ENCODE results near the gene SIDT2. TPM values are rescaled to one million over a fixed set of nuclear protein-coding genes. Genes with fewer than 3 reads are reported as not detected.

The SIDT2 gene
- total and polyA plus RNA-seq, 4 donors: 24.5 to 51.7 (median 36.5) TPM

GRCh38 chr11:117228091-117228490, 49.5 kb downstream of the SIDT2 start:
- H3K36me3 ChIP-seq (ENCODE audit: control insufficient read depth, insufficient read depth, low read length): peaks cover 71% of the 10 kb centered on the region
- peaks cover 22% of the 10 kb centered on the region for H3K4me1 ChIP-seq (ENCODE audit: control insufficient read depth, insufficient read depth, low read length)
- no peak overlapping the region for H3K4me3 ChIP-seq (ENCODE audit: low read depth, low read length)

GRCh38 chr11:117229411-117229810, 50.9 kb downstream of the SIDT2 start:
- WGBS (ENCODE audit: insufficient coverage): 94% methylated on average over 12 of the region's 12 CpGs
- H3K27ac ChIP-seq (ENCODE audit: low read depth, low read length): no peak overlapping the region
- no peak overlapping the region for H3K4me3 ChIP-seq (ENCODE audit: low read depth, low read length)
- H3K27me3 ChIP-seq (ENCODE audit: control insufficient read depth, insufficient read depth, low read length): no peaks in the 10 kb centered on the region
- H3K9me3 ChIP-seq (ENCODE audit: control insufficient read depth, insufficient read depth, low read length): no peaks in the 10 kb centered on the region
- peaks cover 23% of the 10 kb centered on the region for H3K4me1 ChIP-seq (ENCODE audit: control insufficient read depth, insufficient read depth, low read length)
- peaks cover 57% of the 10 kb centered on the region for H3K36me3 ChIP-seq (ENCODE audit: control insufficient read depth, insufficient read depth, low read length)
- no peak for DNase-seq (ENCODE audit: low read depth in 4 of 6, low spot score in 6 of 6)

More at GRCh38 chr11:117228091-117228490, 49.5 kb downstream of the SIDT2 start:
- no peaks in the 10 kb centered on the region for H3K9me3 ChIP-seq (ENCODE audit: control insufficient read depth, insufficient read depth, low read length)
- WGBS (ENCODE audit: insufficient coverage): no CpG with 5 or more reads among the region's 11 CpGs
- no peak overlapping the region for H3K27ac ChIP-seq (ENCODE audit: low read depth, low read length)
- no peaks in the 10 kb centered on the region for H3K27me3 ChIP-seq (ENCODE audit: control insufficient read depth, insufficient read depth, low read length)
- DNase-seq (ENCODE audit: low read depth in 4 of 6, low spot score in 6 of 6): no peak

DNA sequence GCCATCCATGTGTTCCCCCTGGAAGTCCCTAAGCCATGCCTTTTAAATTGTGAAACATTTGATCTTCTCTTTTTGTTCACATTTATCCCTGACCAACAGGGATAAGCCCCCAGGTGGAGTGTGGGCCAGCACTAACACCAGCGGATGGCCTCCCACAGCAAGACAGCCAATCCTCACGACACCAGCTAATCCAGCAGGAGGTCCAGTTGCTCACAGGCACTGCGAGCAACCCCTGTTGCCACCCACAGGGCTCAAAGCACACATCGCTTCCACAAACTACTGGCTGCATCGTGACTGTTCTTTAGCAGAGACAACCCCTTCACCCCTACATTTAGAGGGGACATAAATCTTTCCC, 51.4 kb downstream of the SIDT2 start:
- no peaks in the 10 kb centered on the region for H3K27me3 ChIP-seq (ENCODE audit: control insufficient read depth, insufficient read depth, low read length)
- H3K4me1 ChIP-seq (ENCODE audit: control insufficient read depth, insufficient read depth, low read length): peaks cover 23% of the 10 kb centered on the region

DNA sequence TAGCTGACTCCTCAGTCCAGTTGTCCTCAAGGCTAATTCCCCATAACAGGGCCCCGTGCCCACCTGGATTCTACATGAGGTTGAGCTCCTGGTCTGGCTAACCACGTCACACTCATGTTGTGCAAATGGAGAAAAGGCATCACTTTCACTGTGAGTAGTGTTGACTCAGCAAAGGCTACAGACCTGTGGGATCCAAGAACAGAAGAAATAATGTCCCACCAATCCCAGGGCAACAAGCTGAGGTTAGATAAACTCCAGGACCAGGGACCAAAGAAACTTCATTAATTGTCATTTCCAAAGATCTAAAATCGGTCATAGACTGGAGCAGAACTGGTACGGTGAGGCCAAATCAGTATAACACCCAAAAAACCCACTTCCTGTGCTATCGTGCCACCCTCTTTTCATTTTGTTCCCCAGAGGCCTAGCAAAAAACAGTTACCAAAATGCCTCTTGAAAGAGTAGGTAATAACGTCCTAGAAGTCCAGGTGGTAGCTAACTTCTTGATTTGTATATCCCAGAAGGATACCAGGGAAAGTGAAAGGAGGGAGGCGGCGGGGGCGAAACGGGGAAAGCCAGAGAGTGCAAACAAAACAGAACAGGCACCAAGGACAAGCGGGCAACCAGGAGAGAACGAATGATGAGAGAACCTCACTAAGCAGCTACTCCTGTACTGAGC, 51.9 kb downstream of the SIDT2 start:
- no peak overlapping the region for H3K27ac ChIP-seq (ENCODE audit: low read depth, low read length)
- H3K4me3 ChIP-seq (ENCODE audit: low read depth, low read length): peak overlapping the region; percentile 94
- peaks cover 23% of the 10 kb centered on the region for H3K4me1 ChIP-seq (ENCODE audit: control insufficient read depth, insufficient read depth, low read length)
- DNase-seq (ENCODE audit: low read depth in 4 of 6, low spot score in 6 of 6): no peak
- no peaks in the 10 kb centered on the region for H3K9me3 ChIP-seq (ENCODE audit: control insufficient read depth, insufficient read depth, low read length)
- WGBS (ENCODE audit: insufficient coverage): 83% methylated on average over 8 of the region's 12 CpGs
- no peaks in the 10 kb centered on the region for H3K27me3 ChIP-seq (ENCODE audit: control insufficient read depth, insufficient read depth, low read length)
- H3K36me3 ChIP-seq (ENCODE audit: control insufficient read depth, insufficient read depth, low read length): peaks cover 47% of the 10 kb centered on the region

More for the DNA sequence above, 51.4 kb downstream of the SIDT2 start:
- WGBS (ENCODE audit: insufficient coverage): 77% methylated on average over 5 of the region's 5 CpGs
- H3K9me3 ChIP-seq (ENCODE audit: control insufficient read depth, insufficient read depth, low read length): no peaks in the 10 kb centered on the region
- no peak overlapping the region for H3K27ac ChIP-seq (ENCODE audit: low read depth, low read length)
- DNase-seq (ENCODE audit: low read depth in 4 of 6, low spot score in 6 of 6): no peak
- no peak overlapping the region for H3K4me3 ChIP-seq (ENCODE audit: low read depth, low read length)
- peaks cover 52% of the 10 kb centered on the region for H3K36me3 ChIP-seq (ENCODE audit: control insufficient read depth, insufficient read depth, low read length)

DNA sequence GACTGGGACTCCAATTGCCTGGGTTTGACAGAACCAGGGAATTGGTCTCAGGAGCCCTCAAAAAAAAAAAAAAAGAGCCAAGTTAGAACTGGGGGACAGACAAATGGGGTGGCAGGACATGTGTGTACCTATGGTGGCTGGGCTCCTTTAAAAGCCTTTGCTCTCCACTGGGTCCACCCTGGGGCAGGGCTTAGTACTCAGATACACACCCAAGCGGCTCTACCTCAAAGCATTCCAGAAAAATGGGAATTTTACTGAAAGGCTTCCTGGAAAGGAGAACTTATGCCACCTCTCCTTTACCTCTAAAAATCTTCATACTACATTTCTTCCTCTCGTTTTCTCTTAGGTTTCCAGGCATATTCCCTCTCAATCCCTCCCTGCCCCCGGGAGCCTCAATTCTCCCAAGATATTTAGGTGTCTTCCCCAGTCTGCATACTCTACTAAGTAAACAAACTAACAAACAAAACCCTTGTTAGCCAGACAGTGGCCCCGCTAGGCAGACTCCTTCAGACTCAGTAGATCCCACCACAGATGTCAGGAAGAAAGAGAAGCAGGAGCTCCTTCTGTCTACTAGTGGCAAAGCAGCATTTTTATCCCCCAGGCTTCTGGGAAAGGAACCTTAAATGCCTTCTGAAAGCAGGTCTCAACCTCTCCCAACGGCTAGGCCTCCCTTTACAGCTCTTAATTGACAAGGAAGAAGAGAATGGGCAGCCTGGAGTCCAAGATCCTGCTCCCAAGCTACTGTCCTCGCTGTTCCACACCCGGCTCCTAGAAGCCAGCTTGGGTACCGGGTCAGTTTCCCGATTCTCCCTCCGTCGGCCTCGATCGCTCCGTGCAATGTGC, 52.7 kb downstream of the SIDT2 start:
- DNase-seq (ENCODE audit: low read depth in 4 of 6, low spot score in 6 of 6): no peak
- WGBS (ENCODE audit: insufficient coverage): 9% methylated on average over 13 of the region's 14 CpGs
- Histone ChIP-seq H3K36me3 (ENCODE audit: control insufficient read depth, insufficient read depth, low read length) (peaks cover 45% of the 10 kb centered on the region), H3K9me3 (ENCODE audit: control insufficient read depth, insufficient read depth, low read length) (no peaks in the 10 kb centered on the region), H3K27ac (ENCODE audit: low read depth, low read length) (peak overlapping the region; percentile 82), H3K27me3 (ENCODE audit: control insufficient read depth, insufficient read depth, low read length) (no peaks in the 10 kb centered on the region), H3K4me3 (ENCODE audit: low read depth, low read length) (peak overlapping the region; percentile 94), H3K4me1 (ENCODE audit: control insufficient read depth, insufficient read depth, low read length) (peaks cover 23% of the 10 kb centered on the region)

GRCh38 chr11:117231842-117232091, 53.2 kb downstream of the SIDT2 start, which contains the start of gene PCSK7:
PCSK7 (minus strand) TSS chr11:117232073; CDS start chr11:117229844, 2,229 bp downstream.
- no peak for DNase-seq (ENCODE audit: low read depth in 4 of 6, low spot score in 6 of 6)
- Histone ChIP-seq H3K36me3 (ENCODE audit: control insufficient read depth, insufficient read depth, low read length) (peaks cover 42% of the 10 kb centered on the region), H3K4me1 (ENCODE audit: control insufficient read depth, insufficient read depth, low read length) (peaks cover 20% of the 10 kb centered on the region), H3K27me3 (ENCODE audit: control insufficient read depth, insufficient read depth, low read length) (no peaks in the 10 kb centered on the region), H3K9me3 (ENCODE audit: control insufficient read depth, insufficient read depth, low read length) (no peaks in the 10 kb centered on the region), H3K4me3 (ENCODE audit: low read depth, low read length) (peak within 1 kb of the TSS; percentile 94), H3K27ac (ENCODE audit: low read depth, low read length) (peak within 1 kb of the TSS; percentile 97)
- WGBS (ENCODE audit: insufficient coverage): 0% methylated on average over 12 of the region's 13 CpGs

DNA sequence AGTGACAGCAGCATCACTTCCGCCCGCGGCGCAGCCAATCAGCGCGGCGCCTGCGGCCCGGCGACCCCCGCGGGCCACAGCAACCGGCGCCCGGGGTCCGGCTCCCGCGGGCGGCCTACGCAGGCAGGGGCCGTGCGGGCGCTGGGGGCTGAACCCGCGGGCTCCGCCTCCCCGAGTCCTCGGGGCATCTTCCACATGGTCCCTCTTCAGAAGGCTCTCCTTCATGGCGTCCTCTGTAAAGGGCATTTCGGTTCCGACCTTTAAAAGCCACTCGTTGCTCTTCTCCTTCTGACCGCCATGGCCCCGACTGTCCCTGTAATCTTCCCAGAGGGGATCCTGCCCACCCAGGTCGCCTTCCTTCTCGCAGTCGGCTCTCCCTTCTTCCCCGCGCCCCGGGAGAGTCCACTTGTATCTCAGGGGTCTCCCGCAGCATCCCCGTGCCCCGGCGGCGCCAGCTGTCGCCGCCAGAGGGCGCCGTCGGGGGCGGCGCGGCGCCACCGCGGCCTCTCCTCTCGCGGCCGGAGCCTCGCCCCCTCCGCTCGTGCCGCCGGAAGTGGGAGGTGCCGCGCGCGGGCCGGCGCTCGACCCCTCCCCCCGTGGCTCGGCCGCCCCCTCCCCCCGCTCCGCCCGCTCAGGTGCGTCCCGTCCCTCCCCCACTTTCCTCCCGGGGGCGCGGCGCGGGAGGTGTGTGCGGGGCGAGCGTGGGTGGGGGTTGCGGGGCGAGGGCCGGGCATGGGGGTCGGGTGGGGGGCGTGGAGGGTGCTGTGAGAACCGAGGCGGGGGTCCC, 53.7 kb downstream of the SIDT2 start, which contains the start of gene RNF214:
RNF214 (plus strand) TSS at position 580 of the 787 bp plus-strand sequence. CDS start 1,602 bp downstream, outside the sequence.
- WGBS (ENCODE audit: insufficient coverage): under 1% methylated on average over 65 of the region's 94 CpGs

DNA sequence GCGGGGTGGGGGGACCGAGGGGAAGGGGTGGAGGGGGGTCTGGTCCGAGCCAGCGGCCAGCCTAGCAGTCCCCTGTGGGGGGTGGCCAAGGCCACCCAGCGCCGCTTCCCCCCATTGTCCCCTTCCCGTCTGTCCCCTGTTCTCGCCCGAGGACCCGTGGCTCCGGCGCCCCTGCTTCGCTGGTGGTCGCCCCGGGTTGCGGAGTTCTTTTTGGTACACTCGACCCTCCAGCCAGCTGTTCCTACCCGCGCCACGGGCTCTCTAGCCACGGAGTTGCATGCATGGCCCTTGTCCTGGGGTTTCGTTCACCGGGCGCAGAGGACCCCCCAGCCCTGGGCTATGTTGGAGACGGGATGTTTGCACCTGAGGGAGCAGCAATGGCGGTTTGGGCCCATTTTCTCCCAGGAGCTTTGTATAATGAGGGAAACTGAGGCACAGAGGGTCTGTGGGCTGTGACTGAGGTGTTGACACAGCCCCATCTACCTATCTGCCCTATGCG, 54.4 kb downstream of the SIDT2 start:
- 0% methylated on average over 23 of the region's 27 CpGs for WGBS (ENCODE audit: insufficient coverage)
- Histone ChIP-seq H3K4me1 (ENCODE audit: control insufficient read depth, insufficient read depth, low read length) (peaks cover 20% of the 10 kb centered on the region), H3K27me3 (ENCODE audit: control insufficient read depth, insufficient read depth, low read length) (no peaks in the 10 kb centered on the region), H3K27ac (ENCODE audit: low read depth, low read length) (peak overlapping the region; percentile 57), H3K36me3 (ENCODE audit: control insufficient read depth, insufficient read depth, low read length) (peaks cover 34% of the 10 kb centered on the region), H3K9me3 (ENCODE audit: control insufficient read depth, insufficient read depth, low read length) (no peaks in the 10 kb centered on the region), H3K4me3 (ENCODE audit: low read depth, low read length) (peak overlapping the region; percentile 71)
- DNase-seq (ENCODE audit: low read depth in 4 of 6, low spot score in 6 of 6): peak in 2 of 6 donors; percentile 30 to 34

More for the DNA sequence above, 53.7 kb downstream of the SIDT2 start, which contains the start of gene RNF214:
- H3K4me3 ChIP-seq (ENCODE audit: low read depth, low read length): peak within 1 kb of the TSS; percentile 94
- H3K36me3 ChIP-seq (ENCODE audit: control insufficient read depth, insufficient read depth, low read length): peaks cover 41% of the 10 kb centered on the region
- peak within 1 kb of the TSS; percentile 97 for H3K27ac ChIP-seq (ENCODE audit: low read depth, low read length)
- H3K9me3 ChIP-seq (ENCODE audit: control insufficient read depth, insufficient read depth, low read length): no peaks in the 10 kb centered on the region
- DNase-seq (ENCODE audit: low read depth in 4 of 6, low spot score in 6 of 6): peak; percentile 62 to 95 (median 78)
- H3K4me1 ChIP-seq (ENCODE audit: control insufficient read depth, insufficient read depth, low read length): peaks cover 20% of the 10 kb centered on the region
- no peaks in the 10 kb centered on the region for H3K27me3 ChIP-seq (ENCODE audit: control insufficient read depth, insufficient read depth, low read length)

- 100% methylated on average over 2 of the region's 5 CpGs for WGBS (ENCODE audit: insufficient coverage)
- Histone ChIP-seq H3K36me3 (ENCODE audit: control insufficient read depth, insufficient read depth, low read length) (peaks cover 28% of the 10 kb centered on the region), H3K4me1 (ENCODE audit: control insufficient read depth, insufficient read depth, low read length) (no peaks in the 10 kb centered on the region), H3K27ac (ENCODE audit: low read depth, low read length) (no peak overlapping the region), H3K9me3 (ENCODE audit: control insufficient read depth, insufficient read depth, low read length) (no peaks in the 10 kb centered on the region), H3K4me3 (ENCODE audit: low read depth, low read length) (no peak overlapping the region), H3K27me3 (ENCODE audit: control insufficient read depth, insufficient read depth, low read length) (no peaks in the 10 kb centered on the region)
- no peak for DNase-seq (ENCODE audit: low read depth in 4 of 6, low spot score in 6 of 6)
Measured at GRCh38 chr11:117238221-117238620, 59.7 kb downstream of the SIDT2 start.
